Measurements from ENCODE around the gene ITGAE. TPM values are rescaled to one million over a fixed set of nuclear protein-coding genes. Genes with fewer than 3 reads are reported as not detected.
"Not testable (repeated sequence)": the region's sequence is repeated elsewhere in the genome, so short reads cannot be mapped to it uniquely, and the experiment has no call there.

The ITGAE gene
- total RNA-seq, 1 experiment from 2014 or later: 45.8 TPM

GRCh38 chr17:3802461-3803307 is 1.7 kb upstream of the ITGAE start:
- in situ Hi-C loops (cut with HindIII; ENCODE audit: low pct_unique_long_range_greater_than_20kb, low sequenced_read_pairs): no loop called here
- no peak for DNase-seq (ENCODE audit: low read depth, low spot score)

- in situ Hi-C loops (cut with HindIII; ENCODE audit: low pct_unique_long_range_greater_than_20kb, low sequenced_read_pairs): no loop called here
- no peak for DNase-seq (ENCODE audit: low read depth, low spot score)
These were observed 804 bp upstream of the ITGAE start for GRCh38 chr17:3801792-3802191.

DNA sequence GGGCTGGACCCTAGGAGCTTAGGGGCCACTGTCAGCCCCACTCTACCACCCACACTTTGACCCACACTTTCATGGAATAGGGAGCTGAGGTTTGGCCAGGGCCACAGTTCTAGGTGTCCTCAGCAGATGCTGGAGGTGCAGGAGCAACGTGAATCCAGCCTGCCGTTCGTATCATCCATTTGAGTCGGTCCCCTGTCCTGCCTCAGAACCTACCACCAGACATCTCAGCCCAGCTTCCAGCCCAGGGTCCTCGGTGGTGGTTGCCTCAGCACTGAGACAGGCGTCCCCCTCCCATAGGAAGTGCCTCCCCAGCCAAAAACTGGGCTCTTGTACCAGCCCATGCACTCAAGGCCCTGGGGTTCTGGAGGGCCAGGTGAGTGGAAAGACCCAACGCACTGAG is 359 bp upstream of the ITGAE start:
- in situ Hi-C loops (cut with HindIII; ENCODE audit: low pct_unique_long_range_greater_than_20kb, low sequenced_read_pairs): no loop called here
- no peak for DNase-seq (ENCODE audit: low read depth, low spot score)

DNA sequence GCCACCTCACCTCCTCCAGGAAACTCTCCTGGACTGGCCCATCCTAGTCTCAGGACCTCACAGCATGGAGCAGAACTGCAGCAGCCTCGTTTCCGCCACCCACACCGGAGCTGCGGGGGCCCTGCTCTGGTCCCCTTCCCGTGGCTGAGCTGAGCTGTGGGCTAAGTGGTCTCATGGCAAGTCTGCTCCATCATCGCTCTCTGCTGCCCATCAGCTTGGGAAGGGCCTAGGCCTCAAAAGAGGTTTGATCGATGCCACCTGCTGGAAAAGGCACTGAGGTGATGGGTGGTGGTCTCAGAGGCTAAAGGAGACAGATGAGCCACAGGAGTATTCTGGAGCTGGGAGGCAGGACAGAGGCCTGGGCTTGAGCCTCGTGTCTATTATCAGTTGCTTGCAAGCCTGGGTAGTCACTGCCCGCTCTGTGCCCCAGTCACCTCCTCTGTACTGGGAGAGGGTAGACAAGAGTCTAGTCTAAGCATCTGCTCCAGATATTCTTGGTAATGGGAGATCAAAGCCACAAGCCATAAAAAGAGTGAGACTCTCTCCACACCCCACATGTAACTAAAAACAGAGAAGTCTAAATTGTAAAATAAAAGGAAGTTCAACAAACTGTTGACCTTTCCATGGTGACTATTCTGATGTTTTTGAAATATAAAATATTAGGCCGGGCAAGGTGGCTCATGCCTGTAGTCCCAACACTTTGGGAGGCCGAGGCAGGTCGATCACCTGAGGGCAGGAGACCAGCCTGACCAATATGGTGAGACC is 1.6 kb downstream of the ITGAE start:
- in situ Hi-C loops (cut with HindIII; ENCODE audit: low pct_unique_long_range_greater_than_20kb, low sequenced_read_pairs): no loop called here
- DNase-seq (ENCODE audit: low read depth, low spot score): no peak

- no peak for DNase-seq (ENCODE audit: low read depth, low spot score)
- in situ Hi-C loops (cut with HindIII; ENCODE audit: low pct_unique_long_range_greater_than_20kb, low sequenced_read_pairs): no loop called here
These were observed 2.5 kb downstream of the ITGAE start for GRCh38 chr17:3798273-3799180.

- in situ Hi-C loops (cut with HindIII; ENCODE audit: low pct_unique_long_range_greater_than_20kb, low sequenced_read_pairs): no loop called here
- DNase-seq (ENCODE audit: low read depth, low spot score): no peak
These were observed 4.2 kb downstream of the ITGAE start for GRCh38 chr17:3796822-3797170.

DNA sequence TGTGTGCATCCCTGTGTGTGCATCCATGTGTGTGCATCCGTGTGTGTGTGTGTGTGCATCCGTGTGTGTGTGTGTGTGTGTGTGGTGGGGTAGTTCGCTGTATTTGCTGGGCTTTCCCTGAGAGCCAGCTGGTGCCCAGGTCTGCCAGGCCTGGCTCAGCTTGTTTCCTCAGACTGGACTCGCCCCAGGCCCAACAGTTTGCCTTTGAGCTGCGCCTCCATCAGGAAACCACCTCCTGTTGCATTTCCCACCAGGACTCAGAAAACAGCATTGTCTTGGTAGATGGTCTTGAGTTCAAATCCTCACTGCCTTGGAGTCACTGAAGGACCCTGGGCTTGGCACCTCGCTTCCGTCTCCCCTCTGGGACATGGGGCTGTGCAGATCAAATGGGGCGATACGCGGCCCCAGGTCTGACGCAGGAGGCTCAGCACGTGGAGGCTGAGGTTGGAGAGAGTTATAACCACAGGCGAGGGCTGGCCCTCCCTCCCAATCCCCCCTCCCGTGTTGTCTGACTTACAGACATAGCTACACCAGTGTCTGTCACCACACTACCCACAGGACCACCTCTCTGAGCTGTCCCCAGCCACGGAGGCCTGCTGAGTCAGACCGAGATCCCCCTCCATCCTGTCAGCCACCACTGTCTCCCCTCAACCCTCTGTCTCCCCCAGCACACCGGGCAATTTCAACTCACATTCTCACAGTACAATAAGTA is 4.7 kb downstream of the ITGAE start:
- no peak for DNase-seq (ENCODE audit: low read depth, low spot score)
- in situ Hi-C loops (cut with HindIII; ENCODE audit: low pct_unique_long_range_greater_than_20kb, low sequenced_read_pairs): no loop called here

- in situ Hi-C loops (cut with HindIII; ENCODE audit: low pct_unique_long_range_greater_than_20kb, low sequenced_read_pairs): no loop called here
- no peak for DNase-seq (ENCODE audit: low read depth, low spot score)
These were observed 5.4 kb downstream of the ITGAE start for GRCh38 chr17:3795390-3796102.

GRCh38 chr17:3794557-3795389 is 6.2 kb downstream of the ITGAE start:
- in situ Hi-C loops (cut with HindIII; ENCODE audit: low pct_unique_long_range_greater_than_20kb, low sequenced_read_pairs): no loop called here
- no peak for DNase-seq (ENCODE audit: low read depth, low spot score)

DNA sequence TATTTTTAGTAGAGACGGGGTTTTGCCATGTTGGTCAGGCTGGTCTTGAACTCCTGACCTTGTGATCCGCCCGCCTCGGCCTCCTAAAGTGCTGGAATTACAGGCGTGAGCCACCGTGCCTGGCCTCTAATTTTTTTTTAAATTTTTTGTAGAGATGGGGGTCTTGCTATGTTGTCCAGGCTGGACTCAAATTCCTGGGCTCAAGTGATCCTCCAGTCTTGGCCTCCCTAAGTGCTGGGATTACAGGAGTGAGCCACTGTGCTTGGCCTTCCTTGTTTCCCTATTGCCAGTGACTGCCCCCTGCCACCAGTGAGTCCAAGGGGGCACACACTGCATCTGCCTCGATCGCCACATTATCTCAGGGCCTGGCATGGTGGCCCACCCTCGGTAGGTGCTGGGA is 6.8 kb downstream of the ITGAE start:
- DNase-seq (ENCODE audit: low read depth, low spot score); in situ Hi-C loops (cut with HindIII; ENCODE audit: low pct_unique_long_range_greater_than_20kb, low sequenced_read_pairs): not testable (repeated sequence)

GRCh38 chr17:3793258-3793657 is 7.7 kb downstream of the ITGAE start:
- in situ Hi-C loops (cut with HindIII; ENCODE audit: low pct_unique_long_range_greater_than_20kb, low sequenced_read_pairs); DNase-seq (ENCODE audit: low read depth, low spot score): not testable (repeated sequence)

DNA sequence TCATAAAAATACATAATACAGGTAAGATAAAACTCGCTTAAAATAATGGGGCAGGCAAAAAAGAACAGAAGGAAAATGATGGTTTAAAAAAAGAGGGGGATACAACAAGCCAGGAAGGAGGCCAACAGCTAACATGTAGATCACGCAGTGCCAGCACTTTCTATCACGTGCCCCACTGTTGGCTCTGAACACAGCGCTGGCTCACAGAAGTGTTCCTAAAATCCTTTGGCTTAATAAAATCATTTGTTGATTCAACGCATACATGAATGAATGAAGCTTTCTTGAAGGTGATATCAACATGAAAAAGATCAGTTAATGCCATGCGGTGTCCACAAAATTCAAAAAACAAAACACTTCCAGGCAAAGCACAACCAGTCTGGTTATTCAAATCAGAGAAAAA is 8.5 kb downstream of the ITGAE start:
- in situ Hi-C loops (cut with HindIII; ENCODE audit: low pct_unique_long_range_greater_than_20kb, low sequenced_read_pairs): no loop called here
- no peak for DNase-seq (ENCODE audit: low read depth, low spot score)

GRCh38 chr17:3788200-3788599 is 12.8 kb downstream of the ITGAE start:
- in situ Hi-C loops (cut with HindIII; ENCODE audit: low pct_unique_long_range_greater_than_20kb, low sequenced_read_pairs): no loop called here
- peak; percentile 18 for DNase-seq (ENCODE audit: low read depth, low spot score)

DNA sequence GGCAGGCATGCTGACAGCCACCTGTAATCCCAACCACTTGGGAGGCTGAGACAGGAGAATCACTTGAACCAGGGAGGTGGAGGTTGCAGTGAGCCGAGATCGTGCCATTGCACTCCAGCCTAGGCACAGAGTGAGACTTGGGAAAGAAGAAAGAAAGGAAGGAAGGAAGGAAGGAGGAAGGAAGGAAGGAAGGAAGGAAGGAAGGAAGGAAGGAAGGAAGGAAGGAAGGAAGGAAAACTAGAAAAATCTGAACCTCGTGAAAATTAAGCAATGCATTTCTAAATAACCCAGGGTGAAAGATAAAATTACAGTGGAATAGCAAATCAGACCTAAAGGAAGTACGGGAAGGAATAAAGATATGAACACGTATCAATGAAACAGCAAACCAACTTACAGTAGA is 15.7 kb downstream of the ITGAE start:
- in situ Hi-C loops (cut with HindIII; ENCODE audit: low pct_unique_long_range_greater_than_20kb, low sequenced_read_pairs); DNase-seq (ENCODE audit: low read depth, low spot score): not testable (repeated sequence)

GRCh38 chr17:3782751-3783150 is 18.2 kb downstream of the ITGAE start:
- in situ Hi-C loops (cut with HindIII; ENCODE audit: low pct_unique_long_range_greater_than_20kb, low sequenced_read_pairs): no loop called here
- DNase-seq (ENCODE audit: low read depth, low spot score): no peak

- no peak for DNase-seq (ENCODE audit: low read depth, low spot score)
- in situ Hi-C loops (cut with HindIII; ENCODE audit: low pct_unique_long_range_greater_than_20kb, low sequenced_read_pairs): no loop called here
These were observed 20.0 kb downstream of the ITGAE start for GRCh38 chr17:3780986-3781385.

All from SK-MEL-5 (cell line).